ENCODE data around the gene RELL1. TPM values are rescaled to one million over a fixed set of nuclear protein-coding genes. Genes with fewer than 3 reads are reported as not detected.

RELL1 gene
- total RNA-seq, 1 donor from 2014 or later = 23.1 TPM

- Histone ChIP-seq H2AFZ (ENCODE audit: low read depth, low read length) (no peak overlapping the region), H3K4me3 (ENCODE audit: insufficient read depth, low read depth, low read length) (no peak overlapping the region), H3K4me2 (ENCODE audit: low read length) (no peak overlapping the region), H3K4me1 (ENCODE audit: insufficient read depth, low read length) (peaks cover 13% of the 10 kb centered on the region), H3K27me3 (ENCODE audit: insufficient read depth, low read length) (no peaks in the 10 kb centered on the region), H3K79me2 (ENCODE audit: insufficient read depth, low read length) (no peaks in the 10 kb centered on the region), H3K36me3 (ENCODE audit: insufficient read depth, low read length) (peaks cover 5% of the 10 kb centered on the region), H4K20me1 (ENCODE audit: insufficient read depth, low read length) (peaks cover 10% of the 10 kb centered on the region), H3K9ac (ENCODE audit: low read length) (no peak overlapping the region), H3K27ac (ENCODE audit: low read depth, low read length) (no peak overlapping the region), H3K9me3 (ENCODE audit: insufficient read depth, low read depth, low read length) (no peaks in the 10 kb centered on the region)
- FAIRE-seq = no peak
- Mint-ChIP-seq H3K27ac (ENCODE audit: unreplicated experiment) (no peak overlapping the region), H3K4me1 (ENCODE audit: low read depth, unreplicated experiment) (peaks cover 18% of the 10 kb centered on the region), H3K4me3 (ENCODE audit: unreplicated experiment) (no peak overlapping the region), H3K36me3 (ENCODE audit: low read depth, unreplicated experiment) (peaks cover 4% of the 10 kb centered on the region), H3K27me3 (ENCODE audit: low read depth, unreplicated experiment) (no peaks in the 10 kb centered on the region), H3K9me3 (ENCODE audit: unreplicated experiment) (peaks cover 4% of the 10 kb centered on the region)
- TF ChIP-seq CTCF (IDR thresholded peaks at IDR 0.05; ENCODE audit: insufficient read depth, low read depth, low read length) (no peak), EZH2 (IDR thresholded peaks at IDR 0.05; ENCODE audit: insufficient read depth, low read length) (no peak)
- DNase-seq (ENCODE audit: low read depth) = no peak
Measured at GRCh38 chr4:37649268-37649667, 36.9 kb downstream of the RELL1 start.

GRCh38 chr4:37648084-37648817, 37.9 kb downstream of the RELL1 start:
- Histone ChIP-seq H2AFZ (ENCODE audit: low read depth, low read length) (no peak overlapping the region), H3K36me3 (ENCODE audit: insufficient read depth, low read length) (peaks cover 5% of the 10 kb centered on the region), H3K9me3 (ENCODE audit: insufficient read depth, low read depth, low read length) (no peaks in the 10 kb centered on the region), H3K4me1 (ENCODE audit: insufficient read depth, low read length) (peaks cover 8% of the 10 kb centered on the region), H3K4me2 (ENCODE audit: low read length) (peak overlapping the region; percentile 66), H3K9ac (ENCODE audit: low read length) (no peak overlapping the region), H3K27ac (ENCODE audit: low read depth, low read length) (no peak overlapping the region), H3K79me2 (ENCODE audit: insufficient read depth, low read length) (no peaks in the 10 kb centered on the region), H3K27me3 (ENCODE audit: insufficient read depth, low read length) (no peaks in the 10 kb centered on the region), H4K20me1 (ENCODE audit: insufficient read depth, low read length) (peaks cover 10% of the 10 kb centered on the region), H3K4me3 (ENCODE audit: insufficient read depth, low read depth, low read length) (no peak overlapping the region)
- DNase-seq (ENCODE audit: low read depth) (peak; percentile 83), FAIRE-seq (peak; percentile 54)
- Mint-ChIP-seq H3K4me3 (ENCODE audit: unreplicated experiment) (no peak overlapping the region), H3K27ac (ENCODE audit: unreplicated experiment) (peak overlapping the region; percentile 59), H3K4me1 (ENCODE audit: low read depth, unreplicated experiment) (peaks cover 18% of the 10 kb centered on the region), H3K36me3 (ENCODE audit: low read depth, unreplicated experiment) (no peaks in the 10 kb centered on the region), H3K27me3 (ENCODE audit: low read depth, unreplicated experiment) (no peaks in the 10 kb centered on the region), H3K9me3 (ENCODE audit: unreplicated experiment) (no peaks in the 10 kb centered on the region)
- no peak for TF ChIP-seq EZH2 (IDR thresholded peaks at IDR 0.05; ENCODE audit: insufficient read depth, low read length)
- TF ChIP-seq CTCF (IDR thresholded peaks at IDR 0.05; ENCODE audit: insufficient read depth, low read depth, low read length) = no peak

- H3K36me3 ChIP-seq (ENCODE audit: insufficient read depth, low read length) = peaks cover 5% of the 10 kb centered on the region
- no peaks in the 10 kb centered on the region for H3K9me3 ChIP-seq (ENCODE audit: insufficient read depth, low read depth, low read length)
- H2AFZ ChIP-seq (ENCODE audit: low read depth, low read length) = no peak overlapping the region
- H3K4me2 ChIP-seq (ENCODE audit: low read length) = no peak overlapping the region
- FAIRE-seq (no peak), DNase-seq (ENCODE audit: low read depth) (no peak)
- no peaks in the 10 kb centered on the region for H3K27me3 ChIP-seq (ENCODE audit: insufficient read depth, low read length)
- H4K20me1 ChIP-seq (ENCODE audit: insufficient read depth, low read length) = peaks cover 10% of the 10 kb centered on the region
- H3K27ac Mint-ChIP-seq (ENCODE audit: unreplicated experiment) = no peak overlapping the region
- H3K4me1 ChIP-seq (ENCODE audit: insufficient read depth, low read length) = peaks cover 8% of the 10 kb centered on the region
- no peak overlapping the region for H3K4me3 Mint-ChIP-seq (ENCODE audit: unreplicated experiment)
- H3K36me3 Mint-ChIP-seq (ENCODE audit: low read depth, unreplicated experiment) = peaks cover 5% of the 10 kb centered on the region
- TF ChIP-seq EZH2 (IDR thresholded peaks at IDR 0.05; ENCODE audit: insufficient read depth, low read length) = no peak
- no peak for TF ChIP-seq CTCF (IDR thresholded peaks at IDR 0.05; ENCODE audit: insufficient read depth, low read depth, low read length)
- no peak overlapping the region for H3K9ac ChIP-seq (ENCODE audit: low read length)
- no peak overlapping the region for H3K4me3 ChIP-seq (ENCODE audit: insufficient read depth, low read depth, low read length)
- H3K27me3 Mint-ChIP-seq (ENCODE audit: low read depth, unreplicated experiment) = no peaks in the 10 kb centered on the region
- no peak overlapping the region for H3K27ac ChIP-seq (ENCODE audit: low read depth, low read length)
- H3K9me3 Mint-ChIP-seq (ENCODE audit: unreplicated experiment) = no peaks in the 10 kb centered on the region
- H3K4me1 Mint-ChIP-seq (ENCODE audit: low read depth, unreplicated experiment) = peaks cover 18% of the 10 kb centered on the region
- no peaks in the 10 kb centered on the region for H3K79me2 ChIP-seq (ENCODE audit: insufficient read depth, low read length)
Measured at GRCh38 chr4:37646247-37646646, 39.9 kb downstream of the RELL1 start.
